IPS-18c (cell line): ENCODE data around the gene CEP170B.
"Not testable (repeated sequence)": the region's sequence is repeated elsewhere in the genome, so short reads cannot be mapped to it uniquely, and the experiment has no call there.

ENCODE experiments used
- H3K4me3 ChIP-seq: 2 replicates; pipeline ENCODE4 v1.7.0; 2013; ENCODE audit warnings: low read depth, mild to moderate bottlenecking, low read length, moderate library complexity; ENCODE audit not compliant: insufficient read depth
- H3K9me3 ChIP-seq: one replicate; pipeline ENCODE4 v1.6.1; 2013; ENCODE audit warnings: mild to moderate bottlenecking, low read length, moderate library complexity; ENCODE audit not compliant: control insufficient read depth, insufficient read depth

Gene CEP170B

DNA sequence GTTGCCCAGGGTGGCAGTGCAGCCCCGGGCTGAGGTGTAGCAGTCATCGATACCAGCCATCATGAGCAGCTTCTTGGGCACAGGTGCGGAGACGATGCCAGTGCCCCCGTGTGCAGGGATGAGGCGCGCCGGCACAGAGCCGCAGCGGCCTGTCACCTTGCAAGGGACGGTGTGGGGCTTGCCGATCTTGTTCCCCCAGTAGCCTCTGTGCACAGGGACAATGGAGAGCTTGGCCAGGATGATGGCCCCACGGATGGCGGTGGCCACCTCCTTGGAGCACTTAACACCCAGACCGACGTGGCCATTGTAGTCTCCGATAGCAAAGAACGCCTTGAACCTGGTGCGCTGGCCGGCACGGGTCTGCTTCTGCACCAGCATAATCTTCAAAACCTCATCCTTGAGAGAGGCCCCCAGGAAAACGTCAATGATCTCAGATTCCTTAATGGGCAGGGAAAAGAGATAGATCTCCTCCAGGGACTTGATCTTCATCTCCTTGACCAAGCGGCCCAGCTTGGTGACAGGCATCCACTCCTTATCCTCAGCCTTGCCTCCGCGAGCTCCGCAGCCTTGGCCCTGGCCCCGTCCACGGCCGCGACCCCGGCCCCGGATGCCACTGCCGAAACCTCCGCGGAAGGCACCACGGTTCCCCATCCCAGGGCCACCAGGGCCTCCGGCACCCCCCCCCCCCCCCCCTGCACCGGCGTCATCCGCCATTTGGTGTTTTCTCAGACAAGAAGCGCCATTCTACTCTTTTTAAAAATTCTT, 28.7 kb upstream of the CEP170B start:
- H3K4me3 ChIP-seq, H3K9me3 ChIP-seq: not testable (repeated sequence)

DNA sequence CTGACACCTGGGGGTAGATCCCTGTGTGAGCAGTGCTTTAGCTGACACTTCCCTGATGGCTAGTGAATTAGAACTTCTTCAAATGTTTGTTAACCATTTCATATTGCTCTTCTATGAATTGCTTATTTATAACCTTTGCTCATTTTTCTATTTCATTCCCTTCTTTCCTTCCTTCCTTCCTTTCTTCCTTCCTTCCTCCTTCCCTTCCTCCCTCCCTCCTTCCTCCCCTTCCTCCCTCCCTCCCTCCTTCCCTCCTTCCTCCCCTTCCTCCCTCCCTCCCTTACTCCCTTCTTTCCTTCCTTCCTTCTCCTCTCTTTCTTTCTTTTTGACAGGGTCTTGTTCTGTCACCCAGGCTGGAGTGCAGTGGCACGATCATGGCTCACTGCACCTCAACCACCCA, 23.3 kb upstream of the CEP170B start:
- H3K4me3 ChIP-seq = no peak overlapping the region
- H3K9me3 ChIP-seq = no peaks in the 10 kb centered on the region

GRCh38 chr14:104843006-104843405, 22.1 kb upstream of the CEP170B start:
- H3K4me3 ChIP-seq = peak overlapping the region; percentile 52
- no peaks in the 10 kb centered on the region for H3K9me3 ChIP-seq

DNA sequence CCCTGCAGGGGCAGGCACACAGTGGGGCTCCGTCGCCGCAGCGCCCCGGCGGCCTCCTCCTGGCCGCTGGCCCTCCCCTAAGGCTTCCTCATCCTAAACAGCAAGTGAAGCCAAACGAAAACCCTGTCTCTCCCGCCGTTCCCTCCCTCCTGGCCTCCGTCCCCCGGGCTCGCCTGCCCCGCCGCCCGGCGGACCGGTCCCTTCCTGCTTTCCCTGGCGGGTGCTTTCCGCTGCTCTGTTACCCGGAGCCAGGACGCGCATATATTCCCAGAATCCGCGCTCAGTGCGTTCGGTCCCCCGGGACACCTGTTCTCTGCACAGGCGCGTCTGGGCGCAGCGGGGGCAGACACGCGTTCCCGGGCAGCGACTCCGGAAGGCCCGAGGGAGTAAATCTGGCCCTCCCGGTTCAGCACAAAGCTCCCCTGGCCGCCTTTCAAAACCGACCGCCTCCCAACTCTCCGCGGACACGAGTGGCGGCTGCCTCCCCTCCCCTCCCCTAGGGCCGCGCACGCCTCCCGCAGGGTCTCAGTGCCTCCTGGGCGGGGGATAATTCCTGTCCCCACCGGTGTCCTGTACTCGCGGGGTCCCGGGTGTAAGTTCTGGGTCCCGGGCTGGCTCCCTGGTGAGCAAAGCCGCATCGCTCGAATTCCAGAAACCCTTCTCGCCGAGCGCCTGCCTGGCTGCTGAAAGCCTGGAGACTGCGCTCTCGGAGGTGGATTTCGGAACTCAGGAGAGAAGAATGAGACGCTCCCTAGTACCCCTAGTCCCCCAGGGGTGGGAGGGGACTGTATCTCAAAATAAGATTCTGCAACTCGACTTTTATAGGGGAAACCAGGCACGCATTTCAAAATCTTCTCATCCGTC, 21.4 kb upstream of the CEP170B start:
- H3K4me3 ChIP-seq = peak overlapping the region; percentile 52

GRCh38 chr14:104844306-104845032, 20.6 kb upstream of the CEP170B start:
- Histone ChIP-seq H3K4me3 (peak overlapping the region; percentile 52), H3K9me3 (no peaks in the 10 kb centered on the region)

More for the DNA sequence above, 21.4 kb upstream of the CEP170B start:
- H3K9me3 ChIP-seq = no peaks in the 10 kb centered on the region

- H3K4me3 ChIP-seq = no peak overlapping the region
- H3K9me3 ChIP-seq = no peaks in the 10 kb centered on the region
These were observed 19.9 kb upstream of the CEP170B start for GRCh38 chr14:104845033-104845666.

DNA sequence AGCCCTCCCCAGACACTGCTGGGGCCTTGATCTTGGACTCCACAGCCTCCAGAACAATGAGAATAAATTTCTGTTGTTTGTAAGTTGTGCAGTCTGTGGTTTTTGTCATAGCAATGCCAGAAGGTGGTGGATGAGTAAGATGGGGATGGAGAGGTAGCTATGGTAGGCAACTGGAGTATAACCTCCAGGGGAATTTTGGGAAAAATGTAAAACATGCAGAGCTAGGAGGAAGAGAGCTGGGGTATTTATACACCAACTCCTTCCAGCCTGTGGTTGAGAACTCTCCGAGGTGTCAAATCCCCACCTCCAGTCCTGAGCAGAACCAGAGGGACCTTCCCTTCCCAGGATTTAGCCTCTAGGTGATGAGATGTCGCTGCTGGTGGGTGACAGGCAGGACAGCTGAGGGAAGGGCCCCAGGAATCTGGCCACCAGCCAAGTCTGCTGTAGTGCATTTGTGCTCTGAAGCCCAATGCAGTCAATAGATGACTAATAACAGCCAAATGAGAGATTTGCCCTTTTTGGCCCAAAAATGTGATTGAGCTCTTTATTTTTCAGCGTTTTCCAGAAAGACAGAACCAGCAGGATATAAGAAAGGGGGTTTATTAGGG, 19.1 kb upstream of the CEP170B start:
- Histone ChIP-seq H3K9me3 (no peaks in the 10 kb centered on the region), H3K4me3 (no peak overlapping the region)

DNA sequence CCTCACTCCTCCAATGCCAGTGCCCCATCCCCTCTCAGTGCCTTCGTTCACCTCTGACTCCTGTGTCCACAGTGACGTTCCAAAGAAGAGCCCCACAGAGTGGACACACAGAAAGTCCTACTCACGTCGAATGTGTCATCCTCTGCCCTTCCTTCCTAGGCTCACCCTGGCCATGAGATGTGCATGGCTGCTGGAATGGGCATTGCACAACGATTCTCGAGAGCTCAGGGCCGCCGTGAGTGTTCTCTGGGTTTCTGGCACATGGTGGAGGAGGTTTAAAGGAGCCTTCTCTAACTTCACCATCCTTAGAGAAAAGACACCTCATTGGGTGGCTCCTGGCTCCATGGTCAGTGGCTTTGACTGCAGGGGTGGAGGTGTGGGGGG, 12.8 kb upstream of the CEP170B start:
- no peak overlapping the region for H3K4me3 ChIP-seq
- H3K9me3 ChIP-seq = no peaks in the 10 kb centered on the region

GRCh38 chr14:104855532-104856090, 9.5 kb upstream of the CEP170B start:
- Histone ChIP-seq H3K4me3 (no peak overlapping the region), H3K9me3 (peaks cover 2% of the 10 kb centered on the region)

DNA sequence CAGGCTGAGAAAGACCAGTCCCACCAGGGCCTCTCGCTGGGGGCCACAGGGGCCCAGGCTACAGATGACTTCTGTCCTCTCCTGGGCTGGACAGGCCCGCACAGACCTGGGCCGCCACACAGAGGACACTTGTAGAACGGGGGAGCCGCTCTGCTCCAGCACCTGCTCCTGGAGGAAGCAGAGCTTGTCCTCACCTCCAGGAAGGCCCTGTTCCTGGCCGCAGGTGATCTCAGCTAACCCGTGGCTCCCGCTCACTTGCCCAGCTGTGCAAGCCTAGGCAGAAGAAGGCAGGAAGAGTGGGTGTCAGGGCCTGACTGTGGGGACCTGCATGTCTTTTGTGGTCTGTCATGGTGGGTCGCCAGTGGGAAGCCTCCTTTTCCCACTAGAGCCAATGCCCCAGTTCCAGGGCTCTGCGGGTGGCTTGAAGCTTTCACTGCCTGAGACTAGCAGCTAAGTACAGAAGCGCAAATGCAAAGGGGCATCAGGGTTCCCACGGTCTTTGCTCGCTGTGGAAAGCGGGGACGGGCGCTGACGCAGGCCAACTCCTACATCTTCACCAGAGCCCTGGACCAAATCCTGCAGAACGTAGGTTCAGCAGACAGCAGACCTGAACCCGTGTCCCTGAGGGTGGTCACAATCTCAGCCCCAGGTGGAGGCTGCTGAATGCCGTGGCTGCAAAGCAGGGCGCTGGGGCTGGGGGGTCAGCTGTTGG, 8.8 kb upstream of the CEP170B start:
- Histone ChIP-seq H3K9me3 (peaks cover 2% of the 10 kb centered on the region), H3K4me3 (no peak overlapping the region)

DNA sequence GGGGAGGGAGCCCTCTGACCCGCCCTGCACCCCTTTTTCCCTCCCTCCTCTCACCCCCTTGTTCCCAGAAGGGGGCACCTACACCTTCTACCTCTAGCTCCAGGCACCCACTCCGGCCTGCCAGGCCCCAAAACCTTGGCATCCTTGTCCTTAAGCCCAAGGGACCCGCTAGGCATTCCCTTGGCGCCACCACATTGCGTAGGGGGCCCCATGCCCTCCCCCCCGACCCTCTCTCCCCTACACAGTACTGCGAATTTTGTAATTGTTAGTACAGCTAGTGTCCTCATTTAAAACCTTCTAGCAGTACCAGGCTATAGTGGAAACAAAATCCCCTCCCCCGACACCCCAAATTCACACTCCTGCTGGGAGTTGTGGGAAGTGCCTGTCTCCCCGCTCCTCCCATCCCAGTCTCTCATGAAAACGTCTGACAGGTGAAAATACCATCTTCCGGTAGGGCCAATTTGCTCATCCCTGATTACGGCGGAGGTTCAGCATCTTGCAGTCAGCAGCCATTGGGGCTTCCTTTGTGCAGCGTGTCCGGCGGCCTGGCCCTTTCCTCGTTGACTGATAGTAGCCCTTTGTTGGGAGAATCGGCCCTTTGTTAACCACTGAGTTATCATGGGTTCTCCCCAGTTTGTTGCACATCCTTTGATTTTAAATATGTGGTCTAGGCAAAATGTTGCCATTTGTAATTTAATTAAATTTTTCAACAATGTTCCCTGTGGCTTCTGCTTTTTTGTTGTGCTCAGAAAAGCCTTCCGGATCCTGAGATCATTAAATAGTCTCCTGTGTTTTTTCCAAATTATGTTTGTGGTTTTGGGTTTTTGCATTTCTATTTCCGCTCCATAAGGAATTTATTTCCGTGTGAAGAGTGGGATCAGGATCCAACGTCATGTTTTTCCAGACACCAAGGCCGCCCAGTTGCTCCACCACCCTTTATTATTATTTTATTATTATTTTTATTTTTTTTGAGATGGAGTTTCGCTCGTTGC, 7.9 kb upstream of the CEP170B start:
- Histone ChIP-seq H3K9me3 (peaks cover 2% of the 10 kb centered on the region), H3K4me3 (no peak overlapping the region)

DNA sequence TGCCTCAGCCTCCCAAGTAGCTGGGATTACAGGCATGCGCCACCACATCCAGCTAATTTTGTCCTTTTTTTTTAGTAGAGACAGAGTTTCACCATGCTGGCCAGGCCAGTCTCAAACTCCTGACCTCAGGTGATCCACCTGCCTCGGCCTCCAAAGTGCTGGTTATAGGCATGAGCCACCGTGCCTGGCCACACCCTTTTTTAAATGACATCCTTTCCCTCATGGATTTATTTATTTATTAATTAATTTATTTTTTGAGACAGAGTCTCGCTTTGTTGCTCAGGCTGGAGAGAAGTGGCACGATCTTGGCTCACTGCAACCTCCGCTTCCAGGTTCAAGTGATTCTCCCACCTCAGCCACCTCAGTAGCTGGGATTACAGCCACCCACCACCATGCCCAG, 7.1 kb upstream of the CEP170B start:
- not testable (repeated sequence) for H3K9me3 ChIP-seq, H3K4me3 ChIP-seq

- Histone ChIP-seq H3K4me3 (no peak overlapping the region), H3K9me3 (peaks cover 2% of the 10 kb centered on the region)
These were observed 6.1 kb upstream of the CEP170B start for GRCh38 chr14:104858811-104859426.

DNA sequence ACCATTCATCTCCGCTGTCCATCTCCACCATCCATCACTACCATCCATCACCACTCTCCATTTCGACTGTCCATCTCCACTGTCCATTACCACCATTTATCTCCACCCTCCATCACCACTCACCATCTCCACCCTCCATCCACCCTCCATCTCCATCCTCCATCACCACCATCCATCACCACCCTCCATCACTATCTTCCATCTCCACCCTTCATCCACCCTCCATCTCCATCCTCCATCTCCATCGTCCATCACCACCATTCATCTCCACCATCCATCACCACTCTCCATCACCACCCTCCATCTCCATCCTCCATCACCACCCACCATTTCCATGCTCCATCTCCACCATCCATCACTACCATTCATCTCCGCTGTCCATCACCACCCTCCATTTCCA, 5.2 kb upstream of the CEP170B start:
- H3K9me3 ChIP-seq = peaks cover 2% of the 10 kb centered on the region
- H3K4me3 ChIP-seq = no peak overlapping the region

GRCh38 chr14:104860414-104860813, 4.7 kb upstream of the CEP170B start:
- Histone ChIP-seq H3K9me3 (peaks cover 2% of the 10 kb centered on the region), H3K4me3 (no peak overlapping the region)
